ENCODE data around the gene GDPD5.

GDPD5 gene

DNA sequence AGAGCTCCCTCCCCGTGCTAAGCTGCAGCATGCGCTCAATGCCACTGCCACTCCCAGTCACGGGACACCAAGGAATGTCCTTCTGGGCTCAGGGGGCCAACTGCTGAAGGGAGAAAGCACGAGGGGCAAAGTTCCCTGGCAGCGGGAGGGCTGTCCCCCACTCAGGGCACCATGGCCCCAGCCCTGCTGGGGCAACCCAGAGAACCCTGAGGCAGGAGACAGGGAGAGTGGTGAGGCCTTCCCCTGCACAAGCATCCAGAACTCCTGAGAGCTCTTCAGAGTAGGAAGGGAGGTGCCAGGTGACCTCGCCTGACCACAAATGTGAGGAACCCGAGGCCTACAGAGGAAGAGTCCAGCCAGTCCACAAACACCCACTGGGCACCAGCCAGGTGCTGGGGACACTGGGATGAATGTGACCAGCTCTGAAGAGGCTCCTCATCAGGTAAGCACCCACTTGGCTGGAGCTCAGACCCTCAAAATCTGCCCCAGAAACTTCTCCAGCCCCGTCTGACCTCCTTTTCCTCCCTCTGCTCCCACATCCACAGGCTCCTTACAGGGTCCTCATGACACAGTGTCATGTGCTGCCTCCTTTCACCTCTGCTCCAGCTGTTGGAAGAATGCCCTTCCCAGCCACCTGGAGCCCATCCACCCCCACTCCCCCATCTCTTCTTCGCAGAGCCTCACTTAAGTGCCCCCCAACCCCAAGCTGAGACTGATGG is 15.6 kb downstream of the GDPD5 start:
- DNase-seq: no peak

DNA sequence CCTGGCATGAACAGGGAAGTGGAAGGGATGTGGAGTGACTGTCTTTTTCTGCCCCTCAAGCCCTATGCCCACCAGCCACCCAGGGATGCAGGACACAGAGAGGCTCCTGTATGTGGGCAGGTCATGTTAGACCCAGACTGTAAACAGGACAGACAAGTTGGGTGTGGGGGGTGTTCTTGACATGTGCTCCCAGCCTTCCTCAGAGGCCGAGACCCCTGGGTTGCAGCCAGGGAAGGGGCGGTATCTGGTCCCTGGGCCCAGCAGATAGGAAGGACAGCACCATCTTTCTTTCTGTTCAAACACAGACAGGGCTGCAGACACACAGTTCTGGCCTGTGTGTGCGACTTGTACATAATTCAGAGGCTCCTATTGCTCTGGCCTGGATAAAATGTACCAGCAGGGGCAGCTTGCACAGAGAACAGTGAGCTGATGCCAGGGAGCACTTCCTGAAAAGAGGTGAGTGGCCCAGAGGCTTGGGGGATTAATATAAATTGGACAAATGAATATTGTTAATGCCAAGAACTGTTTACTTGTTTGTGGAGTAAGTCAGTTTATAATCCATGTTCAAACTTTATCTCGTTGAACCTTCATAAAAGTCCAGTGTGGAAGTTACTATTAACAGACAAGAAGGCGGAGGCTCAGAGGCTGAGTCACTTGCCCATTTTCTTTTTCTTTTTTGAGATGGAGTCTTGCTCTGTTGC is 16.6 kb downstream of the GDPD5 start:
- DNase-seq: no peak

DNA sequence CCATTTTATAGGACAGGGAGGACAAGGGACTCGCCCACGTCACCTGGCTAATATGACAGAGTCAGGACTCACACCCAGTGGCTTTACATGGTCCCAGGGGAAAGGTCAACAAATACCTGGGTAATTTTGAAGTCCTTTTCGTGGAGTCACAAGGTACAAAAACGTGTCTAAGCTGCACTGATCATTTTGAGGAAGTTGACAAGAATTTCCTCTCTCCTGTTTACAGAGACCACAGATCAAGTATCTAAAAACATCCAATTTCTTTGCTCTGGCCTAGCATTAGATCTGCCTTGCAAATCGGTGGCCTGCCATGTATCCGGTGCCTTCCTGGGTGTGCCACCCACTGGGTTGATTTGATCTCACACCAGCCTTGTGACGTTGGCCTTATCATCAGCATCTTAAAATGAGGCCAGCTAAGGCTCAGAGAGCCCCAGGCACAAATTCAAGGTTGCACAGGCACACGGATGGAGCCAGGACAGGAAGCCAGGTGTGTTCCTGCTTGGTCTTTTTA is 17.6 kb downstream of the GDPD5 start:
- DNase-seq: no peak

DNA sequence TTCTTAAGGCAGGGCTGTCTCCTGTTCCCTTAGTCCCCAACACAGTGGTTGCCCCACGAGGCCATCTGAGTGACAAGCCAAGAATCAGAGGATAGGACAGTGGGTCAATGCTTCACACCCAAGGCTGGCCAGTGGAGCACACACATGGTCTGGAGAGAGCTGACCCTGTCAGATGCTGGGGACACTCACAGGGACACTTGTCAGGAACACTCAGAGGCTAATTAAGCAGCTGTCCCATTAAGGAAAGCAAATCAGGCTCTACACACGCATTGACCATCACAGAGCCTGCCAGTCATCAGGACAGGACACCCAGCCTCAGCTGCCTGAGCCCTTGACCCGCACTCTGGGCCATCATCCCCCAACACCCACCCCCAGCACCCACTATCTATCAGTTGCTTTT is 18.2 kb downstream of the GDPD5 start:
- DNase-seq: no peak

DNA sequence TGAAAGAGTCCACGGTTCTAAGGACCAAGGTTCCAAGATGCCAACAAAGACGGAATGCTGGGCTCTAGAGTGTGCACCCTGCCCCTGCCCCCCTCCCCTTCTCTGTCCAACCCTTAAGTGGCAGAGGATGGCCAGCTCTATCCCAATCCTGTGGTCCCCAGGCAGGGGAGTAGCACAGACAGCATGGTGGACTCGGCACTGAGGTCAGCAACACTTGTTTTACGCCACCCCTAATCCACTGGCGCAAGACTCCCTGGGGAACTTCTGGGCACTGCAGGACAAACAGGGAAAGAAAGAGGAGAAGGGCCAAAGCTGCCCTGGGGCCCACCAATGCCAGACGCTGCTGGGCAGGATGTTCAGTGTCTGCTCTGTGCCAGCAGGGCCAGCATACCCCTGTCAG is 18.9 kb downstream of the GDPD5 start:
- no peak for DNase-seq

DNA sequence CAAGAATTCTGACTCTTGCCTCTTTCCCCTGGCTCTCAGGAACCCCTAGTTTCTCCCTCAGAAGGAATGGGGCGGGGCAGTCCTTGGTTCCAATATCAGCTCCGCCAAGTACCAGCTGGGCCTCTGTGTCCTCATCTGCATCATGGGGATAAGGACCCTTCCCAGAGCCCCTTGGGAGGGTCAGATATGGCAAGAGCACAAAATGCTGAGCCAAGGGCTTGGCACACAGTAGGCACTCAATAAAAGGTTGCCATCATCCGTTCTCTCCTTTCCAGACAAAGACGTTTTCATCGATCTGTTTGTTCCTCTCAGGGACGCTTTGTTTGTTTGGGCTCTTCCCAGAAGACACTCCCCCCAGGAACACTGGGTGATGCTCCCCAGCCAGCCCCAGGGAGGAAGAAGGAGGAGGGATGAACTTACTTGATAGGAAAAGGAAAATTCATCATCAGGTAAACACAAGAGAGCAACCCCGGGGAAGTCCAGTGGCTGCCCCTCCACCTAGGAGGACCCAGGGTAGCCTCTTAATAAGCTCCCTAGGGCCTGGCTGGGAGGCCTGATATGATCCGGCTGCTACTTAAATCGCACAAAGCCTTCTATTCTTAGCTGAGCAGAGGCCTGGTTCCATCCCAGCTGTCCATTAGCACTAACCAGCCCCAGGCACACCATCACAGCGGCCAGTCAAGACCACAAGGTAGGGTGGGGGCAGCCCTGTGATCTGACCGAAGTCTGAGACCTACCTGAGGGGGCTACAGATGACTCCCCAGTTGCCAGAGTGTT is 19.6 kb downstream of the GDPD5 start:
- DNase-seq: no peak

DNA sequence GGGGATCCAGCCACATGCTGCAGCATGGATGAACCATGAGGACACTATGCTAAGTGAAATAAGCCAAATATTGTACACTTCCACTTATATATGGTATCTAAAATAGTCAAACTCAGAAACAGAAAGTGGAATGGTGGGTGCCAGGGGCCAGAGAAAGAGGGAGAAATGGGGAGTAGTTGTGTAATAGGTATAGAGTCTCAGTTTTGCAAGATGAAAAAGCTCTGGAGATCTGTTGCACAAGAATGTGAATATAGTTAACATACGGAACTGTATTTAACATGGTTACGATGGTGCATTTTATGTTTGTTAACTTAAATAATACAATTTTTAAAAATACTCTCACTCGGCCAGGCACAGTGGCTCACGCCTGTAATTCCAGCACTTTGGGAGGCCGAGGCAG is 21.2 kb downstream of the GDPD5 start:
- DNase-seq: no peak

DNA sequence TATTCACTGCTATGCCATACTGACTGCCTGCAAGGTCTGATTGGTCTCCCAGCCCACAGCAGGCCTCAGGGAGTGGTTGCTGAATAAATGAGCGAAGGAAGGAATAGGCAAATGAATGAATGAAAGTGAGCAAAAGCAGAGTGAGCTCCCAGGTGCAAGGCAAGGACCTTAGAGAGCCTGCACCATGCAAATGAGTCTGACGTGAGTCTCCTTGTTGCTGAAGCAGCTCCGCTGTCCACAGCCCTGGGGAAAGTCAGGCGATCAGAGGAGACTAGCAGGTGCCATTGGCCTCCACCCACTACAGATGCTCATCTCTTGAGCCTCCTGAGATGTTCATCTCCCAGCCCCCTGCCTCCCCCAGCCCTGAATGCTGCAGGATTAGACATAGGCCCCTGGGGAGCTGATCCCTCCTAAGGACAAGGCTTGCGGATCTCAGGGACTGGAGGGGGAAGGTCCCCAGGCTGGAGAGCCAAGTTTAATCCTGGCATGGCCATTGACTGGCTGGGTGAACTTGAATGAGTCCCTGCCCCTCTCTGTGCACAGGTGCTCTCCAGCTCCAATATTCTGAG is 22.1 kb downstream of the GDPD5 start:
- no peak for DNase-seq

DNA sequence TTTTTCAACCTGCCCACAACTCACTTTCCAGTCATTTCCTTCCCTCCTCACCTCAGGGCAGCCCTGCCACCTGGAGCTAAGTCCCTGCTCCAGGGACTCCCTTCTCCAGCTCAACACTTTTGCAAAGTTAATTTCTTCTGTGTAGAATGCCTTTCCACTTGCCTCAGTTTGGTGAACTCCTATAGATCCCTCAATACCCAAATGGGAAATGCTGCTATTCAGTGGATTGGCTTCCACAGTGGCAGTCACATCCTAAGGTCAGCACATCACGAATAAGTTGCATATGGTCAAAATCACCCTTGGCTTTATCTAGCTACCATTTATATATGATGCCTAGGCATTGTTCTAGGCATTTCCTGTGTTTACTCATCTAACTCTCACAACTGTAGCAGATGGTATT is 23.6 kb downstream of the GDPD5 start:
- no peak for DNase-seq

DNA sequence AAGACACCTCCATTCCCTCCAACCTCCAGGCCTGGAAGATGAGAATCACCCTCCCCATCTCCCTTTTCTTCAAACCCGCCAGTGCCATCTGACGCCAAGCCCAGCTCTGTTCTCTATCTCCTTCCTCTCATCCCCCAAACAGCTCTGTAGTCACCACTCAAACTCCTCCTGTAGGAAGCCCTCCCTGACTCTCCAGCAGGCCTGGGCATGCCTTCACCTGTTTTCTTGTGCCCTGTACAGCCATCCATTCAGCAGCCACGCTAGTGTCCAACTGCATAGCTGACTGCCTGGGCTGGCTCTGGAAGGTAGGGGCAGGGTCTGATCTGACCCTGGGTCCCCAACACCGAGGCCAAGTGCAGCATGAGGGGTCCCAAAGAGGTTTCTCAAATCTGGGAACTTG is 25.0 kb downstream of the GDPD5 start:
- DNase-seq: no peak

DNA sequence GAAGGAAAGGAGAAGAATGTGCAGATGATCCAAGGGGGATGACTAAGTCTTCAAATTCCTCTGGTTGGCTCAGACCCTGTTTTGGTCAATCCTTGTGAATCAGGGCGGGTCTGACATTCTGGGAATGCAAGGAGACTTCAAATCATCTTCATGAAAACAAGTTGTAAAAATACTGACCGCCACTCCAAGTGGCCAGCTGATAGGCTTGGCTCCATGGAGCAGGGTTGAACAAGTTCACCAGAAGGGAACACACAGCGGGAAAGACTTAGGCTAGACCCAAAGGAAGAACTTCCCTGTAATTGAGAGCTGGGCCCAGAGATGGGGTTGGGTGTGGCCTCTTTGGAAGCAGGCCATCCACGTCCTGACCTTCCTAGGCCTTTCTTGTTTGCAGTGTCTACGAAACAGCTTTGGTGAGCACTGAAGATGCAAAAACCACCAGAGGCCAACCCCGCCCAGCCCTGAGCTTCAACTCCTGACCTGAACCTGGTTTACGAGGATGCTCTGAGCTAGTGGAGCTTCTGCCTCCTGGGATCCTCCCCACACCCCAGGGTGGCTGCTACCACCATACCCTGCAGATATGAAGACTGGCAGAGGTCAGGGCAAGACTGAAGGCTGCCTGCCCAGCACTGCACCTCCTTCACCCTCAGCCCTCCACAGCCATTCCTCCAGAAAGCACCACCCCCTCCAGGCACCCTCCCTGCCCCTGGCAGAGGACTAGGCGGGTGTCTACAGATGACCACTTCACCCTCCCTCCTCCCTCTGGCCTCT is 26.1 kb downstream of the GDPD5 start:
- peak; percentile 96 for DNase-seq

DNA sequence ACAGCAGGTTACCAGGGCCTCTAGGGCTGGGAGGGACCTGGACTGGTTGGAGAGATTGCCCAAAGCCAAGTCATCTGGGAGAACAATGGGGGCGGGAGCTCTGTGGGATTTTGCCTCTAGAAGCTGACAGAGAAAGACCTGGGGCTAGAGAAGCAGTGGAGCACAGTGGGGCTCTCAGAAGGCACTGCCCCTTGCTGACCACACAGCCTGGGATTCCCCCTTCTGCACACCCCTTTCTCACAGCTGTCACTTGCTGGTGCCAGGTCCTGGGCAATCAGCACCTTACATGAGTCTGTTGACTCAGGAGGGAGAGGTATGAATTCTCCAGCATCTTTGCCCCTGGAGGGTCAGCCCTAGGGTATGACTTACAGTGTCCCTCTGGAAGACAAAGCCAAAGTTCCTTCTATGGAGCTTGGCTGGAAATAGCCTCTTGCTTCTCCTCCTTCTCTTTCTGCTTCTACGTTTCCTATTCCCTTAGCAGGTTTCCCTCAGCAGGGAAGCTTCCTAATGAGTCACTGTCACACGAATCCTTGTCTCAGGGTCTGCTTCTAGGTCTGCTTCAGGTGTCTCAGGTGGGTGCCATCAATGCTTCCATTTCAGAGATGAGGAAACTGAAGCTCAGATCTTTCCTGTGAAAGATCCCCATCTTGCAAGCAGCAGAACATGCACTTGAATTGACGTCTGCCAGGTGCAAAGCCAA is 27.0 kb downstream of the GDPD5 start:
- no peak for DNase-seq

DNA sequence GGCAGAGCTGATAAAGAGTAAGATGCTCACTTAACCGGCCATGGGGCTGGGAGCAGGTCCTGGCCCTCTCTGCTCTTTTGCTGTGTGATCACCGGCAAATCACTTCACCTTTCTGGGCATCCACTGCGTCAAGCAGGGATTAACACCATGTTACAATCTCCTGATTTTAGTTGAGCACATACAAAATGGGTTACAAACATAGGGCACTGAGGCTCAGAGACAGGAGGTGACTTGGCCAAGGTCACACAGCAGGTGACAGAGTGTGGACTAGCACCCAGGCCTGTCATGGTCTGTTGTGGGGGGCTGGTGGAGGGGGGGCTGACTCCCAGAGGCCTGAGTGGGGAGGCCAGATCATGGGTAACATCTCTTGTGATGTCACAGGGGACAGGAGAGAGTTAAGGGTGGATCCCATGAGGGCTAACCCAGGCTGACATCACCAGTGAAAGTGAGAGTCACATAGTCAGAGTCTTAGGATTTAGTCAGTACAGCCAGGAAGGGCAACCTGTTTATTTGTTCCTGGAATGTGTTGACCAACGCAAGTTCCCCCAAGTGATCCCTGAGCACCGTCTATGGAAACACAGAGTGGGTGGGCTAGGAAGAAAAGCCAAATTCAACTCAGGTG is 27.8 kb downstream of the GDPD5 start:
- DNase-seq: no peak

DNA sequence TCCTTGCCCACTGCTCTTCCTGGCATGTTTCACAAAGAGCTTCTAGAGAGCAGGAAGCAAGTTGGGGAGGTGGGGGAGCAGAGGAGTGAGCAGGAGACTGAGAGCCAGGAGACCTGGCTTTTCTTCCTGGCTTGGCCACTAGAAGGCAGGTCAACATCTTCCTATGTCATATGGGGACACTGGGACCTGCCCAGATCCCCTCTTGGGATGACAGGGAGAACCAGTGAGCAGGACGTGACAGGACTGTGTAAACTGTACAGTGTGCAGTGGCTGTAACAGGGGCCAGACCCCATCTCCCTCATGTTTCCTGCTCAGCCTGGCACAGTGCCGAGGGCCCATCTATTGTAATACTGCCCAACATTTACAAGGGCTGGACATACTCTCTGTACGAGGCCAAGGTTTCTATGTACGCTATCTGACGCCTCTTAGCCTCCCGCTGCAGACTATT is 29.4 kb downstream of the GDPD5 start:
- DNase-seq: no peak

DNA sequence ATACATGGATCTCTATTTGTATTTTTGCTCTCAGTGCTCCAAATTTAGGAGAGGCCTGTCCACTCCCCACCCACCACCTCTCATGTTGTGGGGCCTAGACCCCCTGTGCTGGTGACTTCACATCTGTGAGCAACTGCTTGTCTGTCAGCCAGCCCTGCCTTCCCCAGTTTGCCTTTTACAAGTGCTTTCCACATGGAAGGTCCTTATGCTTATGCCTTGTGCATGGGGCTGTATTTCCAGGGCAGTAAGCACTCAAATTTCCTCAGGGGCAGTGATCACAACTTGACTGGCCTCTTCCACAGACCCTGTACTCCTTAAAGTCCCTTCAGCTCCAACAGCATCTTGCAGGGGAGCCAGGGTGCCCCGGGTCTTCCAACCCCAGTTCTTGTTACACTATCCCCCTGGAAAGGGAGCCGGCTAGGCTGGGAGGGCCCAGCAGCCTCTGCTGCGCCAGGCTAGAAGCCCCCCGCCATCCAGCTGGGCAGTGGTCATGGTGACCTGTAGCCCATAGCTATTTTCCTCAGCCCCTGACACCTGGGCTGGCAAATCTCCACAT is 29.9 kb downstream of the GDPD5 start:
- DNase-seq: no peak

DNA sequence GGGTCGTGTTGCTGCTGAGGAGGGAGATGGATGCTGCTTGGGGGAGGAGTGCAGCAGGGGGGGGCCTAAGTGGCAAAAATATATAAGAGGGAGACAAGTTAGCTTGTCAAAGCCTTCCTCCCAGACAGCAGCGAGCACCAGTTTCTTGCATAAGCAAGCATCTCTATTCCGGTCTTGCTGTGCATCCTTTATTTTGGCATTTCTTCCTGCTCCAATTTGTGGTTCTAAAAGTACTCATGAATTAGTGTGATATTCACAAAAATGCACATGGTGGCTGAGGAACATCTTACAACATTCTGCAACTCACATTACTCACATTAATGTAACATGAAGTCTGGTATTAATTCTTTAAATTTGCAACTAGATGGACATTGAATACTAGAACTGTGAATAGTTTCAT is 32.1 kb downstream of the GDPD5 start:
- DNase-seq: no peak

DNA sequence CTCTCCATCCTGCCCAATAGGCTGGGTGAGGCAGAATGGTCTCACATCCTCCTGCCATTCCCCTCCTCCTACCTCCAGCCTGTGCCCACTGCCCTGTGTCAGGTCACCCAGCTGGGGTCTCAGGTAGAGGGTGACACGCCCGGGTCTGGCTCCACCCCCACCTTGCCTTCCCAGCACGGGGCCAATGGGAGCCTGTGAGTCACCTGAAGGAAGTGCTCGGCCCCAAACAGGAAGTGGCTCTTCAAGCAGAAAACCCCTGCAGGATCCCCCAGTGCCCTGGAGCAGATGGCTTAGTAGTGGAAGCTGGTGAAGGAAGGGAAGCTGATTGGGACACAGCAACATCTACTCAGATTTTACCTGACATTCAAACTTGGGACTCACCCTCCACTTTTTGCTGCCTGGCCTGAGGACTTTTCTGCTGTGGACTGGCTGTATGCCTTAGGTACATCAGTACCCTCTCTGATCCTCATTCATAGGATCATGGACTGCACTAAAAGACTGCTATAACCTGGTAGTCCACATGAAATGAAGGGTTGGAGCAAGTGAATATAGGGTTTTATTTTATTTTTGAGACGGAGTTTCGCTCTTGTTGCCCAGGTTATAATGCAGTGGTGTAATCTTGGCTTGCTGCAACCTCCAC is 33.4 kb downstream of the GDPD5 start:
- DNase-seq: no peak

DNA sequence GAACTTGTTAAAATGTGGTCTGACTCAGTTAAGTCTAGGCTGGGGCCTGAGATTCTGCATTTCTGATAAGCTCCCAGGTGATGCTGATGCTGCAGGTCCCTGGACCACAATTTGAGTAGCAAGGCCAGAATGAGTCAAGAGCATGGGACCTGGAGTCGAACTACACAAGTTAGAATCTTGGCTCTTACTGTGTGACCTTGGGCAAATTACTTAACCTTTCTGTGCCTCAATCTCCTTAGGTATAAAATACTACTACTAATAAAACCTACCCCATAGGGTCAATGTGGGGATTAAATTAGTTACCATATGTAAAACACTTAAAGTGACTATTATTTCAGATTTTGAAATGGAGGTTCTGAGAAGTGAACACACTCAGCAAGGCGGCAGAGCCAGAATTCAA is 34.3 kb downstream of the GDPD5 start:
- no peak for DNase-seq

DNA sequence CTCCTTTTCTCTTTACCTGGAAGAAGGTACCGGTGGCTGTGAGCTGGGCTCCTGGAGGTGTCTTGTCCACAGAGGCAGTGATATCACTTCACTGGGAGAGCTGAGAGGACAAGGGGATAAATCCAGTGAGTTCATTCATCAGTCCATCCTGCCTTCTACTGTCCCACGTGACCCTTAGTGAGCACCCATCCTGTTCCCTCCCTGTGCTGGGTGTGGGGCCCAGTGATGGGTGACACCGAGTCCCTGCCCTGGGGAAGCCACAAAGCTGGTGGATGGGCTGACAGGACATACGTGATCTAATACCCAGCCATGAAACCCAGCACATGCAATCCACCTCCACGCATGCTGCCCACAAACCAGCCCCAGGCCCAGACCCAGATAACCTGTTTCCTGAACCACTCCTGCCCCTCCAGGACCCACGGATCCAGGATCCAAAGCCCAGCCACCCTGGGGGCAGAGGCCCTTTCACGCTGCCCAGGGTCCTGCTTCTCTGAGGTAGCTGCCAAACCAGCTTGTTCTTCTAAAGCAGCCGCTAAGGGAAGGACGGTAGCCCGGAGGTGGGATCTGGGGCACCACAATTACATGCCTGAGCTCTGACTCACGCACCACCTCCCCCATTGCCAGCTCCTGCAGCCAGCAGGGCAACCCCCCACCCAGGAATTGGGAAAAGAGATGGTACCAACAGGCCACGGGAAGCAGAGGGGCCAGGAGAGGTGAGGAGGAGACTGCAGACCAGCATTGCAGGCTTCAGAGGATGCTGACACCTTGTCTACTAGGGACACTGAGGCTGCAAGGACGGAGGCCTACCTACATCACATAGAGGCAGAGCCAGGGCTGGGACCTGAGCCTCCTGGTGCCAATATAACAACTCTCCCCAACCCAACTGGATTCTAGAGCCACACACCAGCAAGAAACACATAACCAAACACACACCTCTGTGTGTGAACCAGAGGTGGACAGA is 35.2 kb downstream of the GDPD5 start:
- DNase-seq: no peak
